Left renal cortex interstitium (tissue), 4 donors: ENCODE data around the gene RNF144B. TPM values are rescaled to one million over a fixed set of nuclear protein-coding genes. Genes with fewer than 3 reads are reported as not detected.
"Not testable (repeated sequence)": the region's sequence is repeated elsewhere in the genome, so short reads cannot be mapped to it uniquely, and the experiment has no call there.

ENCODE experiments used
- DNase-seq, 4 donors: peaks; one replicate each; pipeline ENCODE4 v3.0.0-alpha.2; 2013; ENCODE audit warnings: low read depth in 4 of 4, low spot score in 2 of 4, missing footprints in 1 of 4
- polyA plus RNA-seq, 4 donors: library from polyadenylated mRNA; unstranded; fragments of 120-200 nt; gene quantifications; one replicate each; pipeline ENCODE4 v1.2.1, GENCODE V29; 2013; ENCODE audit not compliant: insufficient read length in 4 of 4

Gene RNF144B
- polyA plus RNA-seq, 4 donors = 14.7 to 19.5 (median 17.7) TPM

GRCh38 chr6:18404965-18405364, 17.8 kb downstream of the RNF144B start:
- DNase-seq = not testable (repeated sequence)

- DNase-seq = no peak
These were observed 18.5 kb downstream of the RNF144B start for GRCh38 chr6:18405477-18406293.

GRCh38 chr6:18406955-18407749, 20.0 kb downstream of the RNF144B start:
- no peak for DNase-seq

DNA sequence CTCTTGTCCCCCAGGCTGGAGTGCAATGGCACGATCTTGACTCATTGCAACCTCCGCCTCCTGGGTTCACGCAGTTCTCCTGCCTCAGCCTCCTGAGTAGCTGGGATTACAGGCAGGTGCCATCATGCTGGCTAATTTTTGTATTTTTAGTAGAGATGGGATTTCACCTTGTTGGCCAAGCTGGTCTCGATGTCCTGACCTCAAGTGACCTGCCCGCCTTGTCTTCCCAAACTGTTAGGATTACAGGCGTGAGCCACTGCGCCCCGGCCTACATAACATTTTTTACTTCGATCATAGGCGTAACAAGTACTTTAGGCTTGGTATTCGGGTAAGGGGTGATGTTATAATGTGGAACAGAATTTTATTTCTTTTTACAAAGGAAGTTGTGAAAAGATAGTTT, 22.5 kb downstream of the RNF144B start:
- DNase-seq = not testable (repeated sequence)

- no peak for DNase-seq
These were observed 23.3 kb downstream of the RNF144B start for GRCh38 chr6:18410412-18410811.

DNA sequence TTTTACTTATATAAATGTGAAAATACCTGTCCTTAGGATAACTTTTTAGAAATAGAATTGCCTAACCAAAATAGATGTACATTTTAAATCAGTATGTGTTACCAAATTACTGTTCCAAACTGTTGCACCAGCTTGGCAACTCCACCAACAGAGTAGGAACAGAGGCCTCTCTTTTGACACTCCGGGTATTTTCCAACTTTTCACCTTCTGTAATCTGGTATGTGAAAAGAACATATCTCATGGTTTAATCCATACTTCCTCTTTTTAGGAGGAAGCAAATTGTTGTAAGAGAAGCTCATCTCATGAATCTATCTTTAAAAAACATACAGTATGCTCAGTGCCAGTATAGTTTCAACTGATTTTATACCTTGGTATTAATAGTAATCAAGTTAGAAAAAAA, 24.9 kb downstream of the RNF144B start:
- no peak for DNase-seq

DNA sequence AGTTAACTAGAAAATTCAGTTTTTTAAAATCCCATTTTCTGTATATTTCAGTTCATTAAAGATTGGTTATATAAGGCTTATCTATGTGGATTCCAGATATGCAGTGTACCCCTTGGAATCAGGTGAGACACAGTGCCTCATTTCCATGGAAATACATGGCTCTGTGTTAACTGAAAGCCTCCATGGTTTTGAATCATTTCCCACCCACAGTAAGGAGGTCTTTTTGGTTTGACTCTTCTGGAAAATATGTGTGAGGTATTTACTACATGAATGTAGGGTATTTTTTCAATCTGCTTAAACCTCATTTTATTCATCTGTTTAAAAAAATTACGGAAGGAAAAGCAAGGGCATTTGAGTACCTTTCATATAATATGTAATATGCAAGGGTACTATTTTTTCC, 25.5 kb downstream of the RNF144B start:
- no peak for DNase-seq

- no peak for DNase-seq
These were observed 26.2 kb downstream of the RNF144B start for GRCh38 chr6:18413381-18413780.

GRCh38 chr6:18414116-18414515, 27.0 kb downstream of the RNF144B start:
- no peak for DNase-seq

DNA sequence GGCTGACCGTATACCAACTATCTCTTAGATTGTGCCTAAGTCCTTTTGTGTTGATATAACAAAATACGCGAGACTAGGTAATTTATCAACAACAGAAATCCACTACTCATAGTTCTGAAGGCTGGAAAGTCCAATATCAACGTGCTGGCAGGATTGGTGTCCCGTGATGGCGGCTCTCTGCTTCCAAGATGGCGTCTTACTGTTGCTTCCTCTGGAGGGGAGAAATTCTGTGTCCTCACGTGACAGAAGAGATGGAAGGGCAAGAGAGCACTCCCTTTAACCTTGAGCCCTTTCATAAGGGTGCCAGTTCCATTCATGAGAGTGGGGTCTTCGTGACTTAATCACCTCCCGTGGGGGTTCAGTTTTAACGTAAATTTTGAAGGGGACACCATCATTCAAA, 28.1 kb downstream of the RNF144B start:
- DNase-seq = no peak

- no peak for DNase-seq
These were observed 28.7 kb downstream of the RNF144B start for GRCh38 chr6:18415671-18416340.

- no peak for DNase-seq
These were observed 29.2 kb downstream of the RNF144B start for GRCh38 chr6:18416341-18416679.

DNA sequence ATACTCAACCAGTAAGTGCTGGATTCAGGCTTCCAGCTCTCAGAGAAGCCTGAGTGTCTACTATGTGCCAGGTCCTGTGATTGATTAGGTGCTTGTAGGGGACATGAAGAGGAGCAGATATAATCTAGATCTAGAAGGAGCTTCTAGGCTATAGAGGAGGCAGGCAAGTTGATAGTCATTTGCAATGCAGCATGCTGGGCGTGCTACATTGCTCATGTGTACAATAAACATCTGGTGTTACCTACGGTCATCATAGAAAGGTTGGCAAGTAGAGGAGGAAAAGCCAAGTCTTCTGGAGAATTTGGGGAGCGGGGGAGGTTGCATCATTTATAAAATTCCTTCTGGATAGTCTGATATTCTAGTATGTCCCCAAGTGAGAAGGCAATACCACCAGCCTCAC, 33.2 kb downstream of the RNF144B start:
- no peak for DNase-seq

DNA sequence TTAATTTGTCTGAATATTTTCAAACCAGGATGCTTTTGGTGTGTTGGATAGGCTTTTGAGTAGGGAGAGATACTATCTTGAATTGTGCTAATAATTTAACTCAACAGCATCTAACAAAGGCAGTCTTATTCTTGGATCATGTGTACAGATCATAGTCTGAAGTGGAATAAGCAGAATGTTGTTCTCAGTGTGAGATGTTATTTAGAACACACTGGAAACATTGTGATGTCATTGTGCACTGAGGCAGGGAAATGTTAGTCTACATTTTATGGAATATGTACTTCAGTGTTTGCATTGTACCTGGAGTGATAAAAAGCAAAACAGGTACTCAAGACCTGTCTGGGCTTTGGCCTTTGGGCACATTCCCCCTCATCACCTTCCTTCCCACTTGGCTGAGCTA, 35.0 kb downstream of the RNF144B start:
- no peak for DNase-seq

- DNase-seq = no peak
These were observed 36.3 kb downstream of the RNF144B start for GRCh38 chr6:18423426-18423825.

- DNase-seq = no peak
These were observed 37.1 kb downstream of the RNF144B start for GRCh38 chr6:18424201-18424600.

GRCh38 chr6:18425218-18425617, 38.1 kb downstream of the RNF144B start:
- DNase-seq = no peak

GRCh38 chr6:18427296-18427695, 40.1 kb downstream of the RNF144B start:
- DNase-seq = no peak

DNA sequence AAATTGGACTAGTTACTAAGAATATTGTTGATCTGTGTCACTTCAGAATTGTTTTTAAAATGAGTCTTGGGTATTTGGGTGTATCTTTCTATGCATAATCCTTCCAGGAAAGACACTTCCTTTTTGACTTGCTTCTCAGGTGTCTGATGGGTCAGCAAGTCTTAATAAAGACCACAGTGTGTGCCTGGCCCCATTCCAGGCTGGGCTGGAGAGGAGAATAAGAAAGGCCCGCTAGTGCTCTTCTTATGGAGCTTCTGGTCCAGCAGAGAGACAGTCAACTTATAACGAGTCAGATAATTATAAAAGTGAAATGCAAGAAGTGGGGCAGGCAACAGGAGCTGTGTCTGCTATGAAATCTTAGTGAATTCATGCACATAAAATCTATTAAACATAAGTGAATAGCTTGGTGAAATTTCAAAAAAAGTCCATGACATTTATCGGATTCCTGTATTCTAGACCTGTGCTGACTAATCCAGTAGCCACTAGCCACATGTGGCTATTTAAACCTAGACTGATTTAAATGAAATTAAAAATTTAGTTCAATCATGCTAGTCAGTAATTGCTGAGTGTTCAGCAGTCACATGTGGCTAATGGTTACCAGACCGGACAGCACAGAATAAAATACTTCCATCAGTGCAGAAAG, 42.6 kb downstream of the RNF144B start:
- no peak for DNase-seq

DNA sequence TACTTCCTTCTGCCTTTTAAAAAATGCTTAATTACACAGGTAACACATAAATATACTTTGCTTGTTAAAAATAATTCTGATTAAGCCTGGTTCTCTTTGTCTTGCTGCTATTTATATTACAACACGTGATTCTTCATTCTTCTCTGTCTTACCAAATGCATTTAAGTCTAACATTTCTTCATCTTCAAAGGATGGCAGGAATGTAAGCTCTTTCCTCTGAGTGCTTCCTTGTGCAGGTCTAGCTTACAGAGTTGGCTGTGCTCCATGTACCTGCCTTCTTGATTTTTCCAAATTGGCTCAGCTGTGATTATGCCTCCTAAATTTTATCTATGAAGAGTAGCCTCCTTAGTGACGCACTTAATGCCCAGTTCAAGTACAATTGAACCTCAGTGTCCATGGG, 44.4 kb downstream of the RNF144B start:
- DNase-seq = no peak

DNA sequence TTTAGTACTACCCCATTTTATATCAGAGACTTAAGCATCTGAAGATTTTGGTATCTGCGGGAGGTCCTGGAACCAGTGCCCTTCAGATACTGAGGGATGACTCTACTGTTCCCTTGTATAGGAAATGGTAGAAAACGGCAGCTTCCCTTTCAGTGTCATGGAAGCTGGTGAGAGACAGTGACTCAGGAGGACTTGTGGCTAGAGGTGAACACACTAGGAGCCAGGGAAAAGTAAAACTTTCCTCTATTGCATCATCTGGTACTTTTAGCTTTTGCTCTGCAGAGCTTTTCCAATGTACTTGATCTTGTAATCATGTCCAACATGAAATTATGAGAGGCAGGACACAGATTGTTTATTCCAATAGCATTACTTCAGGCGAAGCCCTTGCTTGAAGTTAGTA, 45.0 kb downstream of the RNF144B start:
- no peak for DNase-seq
